Loucy (cell line): ENCODE data around the gene ALDH1A1.

Experiments
- CTCF ChIP-seq: fragments of 200-600 bp; sonication (generic); conservative IDR thresholded peaks from 2 replicates; pipeline ENCODE4 v1.5.1; 2014; ENCODE audit warnings: mild to moderate bottlenecking, antibody characterized with exemption, low read length
- EZH2phosphoT487 ChIP-seq: fragments of 200-600 bp; IDR thresholded peaks from 2 replicates; pipeline ENCODE4 v1.6.1; 2018; ENCODE audit warnings: antibody characterized with exemption, mild to moderate bottlenecking, moderate library complexity, borderline replicate concordance

DNA sequence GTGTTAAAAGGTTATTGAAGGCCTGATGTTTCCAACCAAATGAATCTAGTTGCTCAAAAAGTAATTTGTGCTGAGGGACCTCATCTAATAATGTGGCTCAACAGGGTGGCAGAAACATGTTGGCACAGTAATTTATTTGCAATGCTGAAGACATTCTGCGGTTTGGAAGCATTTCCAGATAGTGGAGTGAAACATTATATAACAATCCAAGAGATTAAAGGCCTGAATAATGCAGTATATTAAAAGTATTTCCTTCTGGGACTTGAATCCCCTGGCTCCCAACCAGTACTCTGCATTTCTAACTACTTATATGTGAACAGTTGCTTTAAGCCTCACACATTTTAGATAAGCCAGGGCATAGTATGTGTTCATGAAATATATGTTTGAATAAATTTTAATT is 25.9 kb upstream of the ALDH1A1 start:
- TF ChIP-seq CTCF = no peak
- TF ChIP-seq EZH2phosphoT487 = no peak
